ENCODE data around the gene NAPG.
"Not testable (repeated sequence)": the region's sequence is repeated elsewhere in the genome, so short reads cannot be mapped to it uniquely, and the experiment has no call there.

Gene NAPG

DNA sequence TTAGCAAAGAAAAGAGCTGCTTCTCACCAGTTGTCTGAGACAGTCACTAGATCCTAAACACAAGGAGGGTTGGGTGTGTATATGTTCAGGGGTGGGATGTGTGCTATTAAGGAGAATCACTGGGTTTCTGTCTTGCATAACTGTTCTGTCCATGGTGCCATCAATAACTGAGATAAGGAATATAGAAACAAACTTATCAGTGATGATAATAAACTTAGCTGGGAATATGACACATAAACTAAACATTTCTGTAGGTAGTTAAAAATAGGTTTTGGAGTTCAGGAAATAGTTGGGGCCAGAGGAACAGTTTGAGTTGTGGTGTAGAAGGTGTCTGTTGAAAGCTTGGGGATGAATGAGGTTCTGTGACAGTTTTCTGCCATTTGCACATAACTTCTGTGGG is 17.4 kb downstream of the NAPG start:
- Mint-ChIP-seq H3K4me1 (no peaks in the 10 kb centered on the region), H3K27me3 (ENCODE audit: low read depth) (no peaks in the 10 kb centered on the region), H3K4me3 (no peak overlapping the region), H3K27ac (no peak overlapping the region), H3K36me3 (ENCODE audit: low read depth) (peaks cover 74% of the 10 kb centered on the region), H3K9me3 (no peaks in the 10 kb centered on the region)
- TF ChIP-seq, protein P1, sequence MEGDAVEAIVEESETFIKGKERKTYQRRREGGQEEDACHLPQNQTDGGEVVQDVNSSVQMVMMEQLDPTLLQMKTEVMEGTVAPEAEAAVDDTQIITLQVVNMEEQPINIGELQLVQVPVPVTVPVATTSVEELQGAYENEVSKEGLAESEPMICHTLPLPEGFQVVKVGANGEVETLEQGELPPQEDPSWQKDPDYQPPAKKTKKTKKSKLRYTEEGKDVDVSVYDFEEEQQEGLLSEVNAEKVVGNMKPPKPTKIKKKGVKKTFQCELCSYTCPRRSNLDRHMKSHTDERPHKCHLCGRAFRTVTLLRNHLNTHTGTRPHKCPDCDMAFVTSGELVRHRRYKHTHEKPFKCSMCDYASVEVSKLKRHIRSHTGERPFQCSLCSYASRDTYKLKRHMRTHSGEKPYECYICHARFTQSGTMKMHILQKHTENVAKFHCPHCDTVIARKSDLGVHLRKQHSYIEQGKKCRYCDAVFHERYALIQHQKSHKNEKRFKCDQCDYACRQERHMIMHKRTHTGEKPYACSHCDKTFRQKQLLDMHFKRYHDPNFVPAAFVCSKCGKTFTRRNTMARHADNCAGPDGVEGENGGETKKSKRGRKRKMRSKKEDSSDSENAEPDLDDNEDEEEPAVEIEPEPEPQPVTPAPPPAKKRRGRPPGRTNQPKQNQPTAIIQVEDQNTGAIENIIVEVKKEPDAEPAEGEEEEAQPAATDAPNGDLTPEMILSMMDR (IDR thresholded peaks at IDR 0.05; ENCODE audit: unreplicated experiment in 3 of 3), result no peak

GRCh38 chr18:10544093-10544748 is 18.4 kb downstream of the NAPG start:
- Mint-ChIP-seq H3K4me1 (no peaks in the 10 kb centered on the region), H3K4me3 (no peak overlapping the region), H3K27me3 (ENCODE audit: low read depth) (no peaks in the 10 kb centered on the region), H3K27ac (no peak overlapping the region), H3K36me3 (ENCODE audit: low read depth) (peaks cover 74% of the 10 kb centered on the region), H3K9me3 (no peaks in the 10 kb centered on the region)
- TF ChIP-seq, protein P1 (IDR thresholded peaks at IDR 0.05; ENCODE audit: unreplicated experiment in 3 of 3), result no peak

- peaks cover 69% of the 10 kb centered on the region for H3K36me3 Mint-ChIP-seq (ENCODE audit: low read depth)
- TF ChIP-seq, protein P1 (IDR thresholded peaks at IDR 0.05; ENCODE audit: unreplicated experiment in 3 of 3), result no peak
- H3K9me3 Mint-ChIP-seq, result no peaks in the 10 kb centered on the region
- H3K27ac Mint-ChIP-seq, result no peak overlapping the region
- no peak overlapping the region for H3K4me3 Mint-ChIP-seq
- H3K27me3 Mint-ChIP-seq (ENCODE audit: low read depth), result no peaks in the 10 kb centered on the region
- no peaks in the 10 kb centered on the region for H3K4me1 Mint-ChIP-seq
These were observed 20.9 kb downstream of the NAPG start for GRCh38 chr18:10546557-10547300.

- Mint-ChIP-seq H3K4me3 (no peak overlapping the region), H3K27me3 (ENCODE audit: low read depth) (no peaks in the 10 kb centered on the region), H3K36me3 (ENCODE audit: low read depth) (peaks cover 78% of the 10 kb centered on the region), H3K4me1 (no peaks in the 10 kb centered on the region), H3K27ac (no peak overlapping the region), H3K9me3 (peaks cover 2% of the 10 kb centered on the region)
- TF ChIP-seq, protein P1 (IDR thresholded peaks at IDR 0.05; ENCODE audit: unreplicated experiment in 3 of 3), result no peak
These were observed 26.4 kb downstream of the NAPG start for GRCh38 chr18:10552226-10552625.

- not testable (repeated sequence) for H3K27ac Mint-ChIP-seq; H3K4me3 Mint-ChIP-seq; H3K9me3 Mint-ChIP-seq; H3K27me3 Mint-ChIP-seq (ENCODE audit: low read depth); H3K4me1 Mint-ChIP-seq
- H3K36me3 Mint-ChIP-seq (ENCODE audit: low read depth), result peaks cover 58% of the 10 kb centered on the region
These were observed 30.4 kb downstream of the NAPG start for GRCh38 chr18:10556251-10556650.

GRCh38 chr18:10557085-10557677 is 31.4 kb downstream of the NAPG start:
- Mint-ChIP-seq H3K27me3 (ENCODE audit: low read depth) (no peaks in the 10 kb centered on the region), H3K36me3 (ENCODE audit: low read depth) (peaks cover 54% of the 10 kb centered on the region), H3K27ac (no peak overlapping the region), H3K9me3 (peaks cover 2% of the 10 kb centered on the region), H3K4me1 (peaks cover 6% of the 10 kb centered on the region), H3K4me3 (no peak overlapping the region)
- TF ChIP-seq, protein P1 (IDR thresholded peaks at IDR 0.05; ENCODE audit: unreplicated experiment in 3 of 3), result no peak
